Gastrocnemius medialis (tissue), 4 donors: ENCODE results near the gene ATF6B. TPM values are rescaled to one million over a fixed set of nuclear protein-coding genes. Genes with fewer than 3 reads are reported as not detected.

Experiments
- ATAC-seq, 2 donors: fragments of 150-250 bp; one replicate each; pipeline ENCODE4 v1.9.1; 2016
- DNase-seq, 2 donors: peaks; one replicate each; pipeline ENCODE4 v3.0.0-alpha.2; 2019
- H3K27ac ChIP-seq, 4 donors: fragments of 200-600 bp; sonication (generic); 1 replicate in 1 of 4; 2 replicates in 3 of 4; pipeline ENCODE4 v1.5.1; 2016 to 2018; ENCODE audit warnings: mild to moderate bottlenecking in 2 of 4, moderate library complexity in 1 of 4
- H3K27me3 ChIP-seq, 3 donors: fragments of 200-600 bp; sonication (generic) in 2 of 3; 1 replicate in 1 of 3; 2 replicates in 2 of 3; pipeline versions ENCODE4 v1.5.1 to v1.6.0; 2016 to 2019; ENCODE audit warnings: mild to moderate bottlenecking in 1 of 3, moderate library complexity in 1 of 3
- H3K36me3 ChIP-seq, 2 donors: fragments of 200-600 bp; sonication (generic) in 1 of 2; one replicate each; pipeline ENCODE4 v1.5.1; 2017 to 2018
- H3K4me1 ChIP-seq, 2 donors: fragments of 200-600 bp; sonication (generic) in 1 of 2; one replicate each; pipeline ENCODE4 v1.5.1; 2016 to 2017; ENCODE audit warnings: mild to moderate bottlenecking in 2 of 2
- H3K4me3 ChIP-seq, 4 donors: fragments of 200-600 bp; sonication (generic) in 3 of 4; 1 replicate in 1 of 4; 2 replicates in 3 of 4; pipeline ENCODE4 v1.5.1; 2016 to 2019; ENCODE audit warnings: mild to moderate bottlenecking in 2 of 4
- H3K9me3 ChIP-seq, 3 donors: fragments of 200-600 bp; sonication (generic) in 2 of 3; 1 replicate in 1 of 3; 2 replicates in 2 of 3; pipeline ENCODE4 v1.5.1; 2016 to 2019
- CTCF ChIP-seq, 5 experiments: fragments of 450-650 bp in 3 of 5; fragments of 200-600 bp in 2 of 5; sonication (generic) in 2 of 5; IDR thresholded peaks in 4 of 5; conservative IDR thresholded peaks in 1 of 5; 1 replicate in 4 of 5; 2 replicates in 1 of 5; pipeline ENCODE4 v1.5.1; 2016 to 2019; ENCODE audit warnings: antibody characterized with exemption in 5 of 5, mild to moderate bottlenecking in 3 of 5, moderate library complexity in 3 of 5
- POLR2A ChIP-seq, 2 donors: fragments of 450-650 bp; IDR thresholded peaks; one replicate each; pipeline ENCODE4 v1.6.1; 2017; ENCODE audit warnings: antibody characterized with exemption in 2 of 2, mild to moderate bottlenecking in 2 of 2, moderate library complexity in 2 of 2
- in situ Hi-C, 4 donors: fragments of 200-750 bp; cut with MboI; loops; one replicate each; pipeline versions ENCODE4 v1.15.0 to v1.8.0; 2017; ENCODE audit warnings: low sequenced_read_pairs in 4 of 4
- intact Hi-C: fragments of 100-400 bp; cut with DNase I; formaldehyde crosslinking; loops from one replicate; pipeline ENCODE4 v1.15.1; 2023; ENCODE audit warnings: low total_unique reads
- total RNA-seq, 4 donors: library from RNA; depleted of rRNA; stranded (reverse); fragments of >200 nt; gene quantifications; one replicate each; pipeline versions ENCODE4 v1.1.0 to v1.2.3, GENCODE V29; 2016

The ATF6B gene
- total RNA-seq, 4 donors from 2014 or later: 6.8 to 18.4 (median 9.5) TPM

GRCh38 chr6:32149932-32150870 is 22.2 kb upstream of the ATF6B start:
- in situ Hi-C loops (loop anchor here in 1 of 4 donors (25.0 kb wide), 1 partner anchor 188 kb away; the partner anchor contains the start of genes DXO, NELFE and SKIC2), intact Hi-C loops (no loop called here)
- Histone ChIP-seq H3K4me3 (no peak overlapping the region), H3K36me3 (no peaks in the 10 kb centered on the region), H3K27ac (no peak overlapping the region), H3K4me1 (peaks cover 20 to 23% of the 10 kb centered on the region in 2 donors), H3K9me3 (no peaks in the 10 kb centered on the region), H3K27me3 (peaks cover 18 to 32% (median 23%) of the 10 kb centered on the region in 3 donors)
- TF ChIP-seq CTCF (IDR thresholded peaks at IDR 0.05 in 4 of 5, conservative IDR thresholded peaks at IDR 0.05 in 1 of 5) (no peak), POLR2A (IDR thresholded peaks at IDR 0.05) (no peak)
- ATAC-seq (no peak), DNase-seq (no peak)

- peaks cover 18 to 32% (median 23%) of the 10 kb centered on the region in 3 donors for H3K27me3 ChIP-seq
- peak overlapping the region in 3 of 4 donors; percentile 24 to 31 (median 28) for H3K4me3 ChIP-seq
- TF ChIP-seq POLR2A (IDR thresholded peaks at IDR 0.05): no peak
- H3K4me1 ChIP-seq: peaks cover 12 to 17% of the 10 kb centered on the region in 2 donors
- no peak for DNase-seq
- ATAC-seq: no peak
- in situ Hi-C loops (loop anchor here in 1 of 4 donors (25.0 kb wide), 1 partner anchor 187 kb away; the partner anchor contains the start of genes DXO, NELFE and SKIC2), intact Hi-C loops (no loop called here)
- H3K27ac ChIP-seq: no peak overlapping the region
- H3K9me3 ChIP-seq: no peaks in the 10 kb centered on the region
- no peaks in the 10 kb centered on the region for H3K36me3 ChIP-seq
These were observed 21.2 kb upstream of the ATF6B start for GRCh38 chr6:32149092-32149755.

DNA sequence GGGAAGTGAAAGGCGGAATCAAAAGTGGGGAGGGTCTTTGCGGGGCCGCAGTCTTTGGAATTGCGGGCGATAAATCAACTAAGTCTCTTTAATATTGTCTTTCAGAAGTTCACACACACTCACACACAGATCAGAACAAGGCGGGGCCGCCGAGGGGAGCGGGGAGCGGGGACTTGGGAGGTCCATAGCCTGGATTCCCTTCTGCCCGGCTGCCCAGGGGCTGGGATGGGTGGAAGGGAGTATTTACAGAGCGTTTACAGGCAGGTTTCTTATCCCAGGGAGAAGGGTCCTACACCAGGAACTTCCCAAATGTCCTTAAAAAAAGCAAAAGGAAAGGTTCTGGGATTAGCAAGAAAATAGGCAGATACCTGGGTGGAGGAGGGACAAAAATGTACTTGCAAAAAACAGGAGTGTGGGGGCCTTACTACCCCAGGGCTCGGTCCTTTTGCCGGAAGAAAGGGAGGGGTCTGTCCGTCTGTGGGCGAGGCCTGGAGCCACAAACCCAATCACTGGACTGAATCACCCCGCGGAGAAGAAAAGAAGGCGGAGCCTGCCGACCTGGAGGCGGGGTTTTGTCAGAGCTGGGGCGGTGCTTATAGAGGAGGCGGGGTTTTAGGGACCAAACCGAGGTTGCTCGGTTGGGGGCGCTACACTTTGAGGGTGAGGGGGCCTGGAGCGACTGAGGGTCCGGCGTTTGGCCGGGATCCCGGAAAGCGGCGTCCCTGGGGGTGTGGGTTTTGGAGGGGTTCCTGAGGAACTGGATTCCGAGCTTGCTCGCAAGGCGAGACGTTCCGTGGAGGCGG is 20.4 kb upstream of the ATF6B start:
- H3K9me3 ChIP-seq: no peaks in the 10 kb centered on the region
- ATAC-seq (peak; percentile 48 to 55), DNase-seq (peak; percentile 31 to 52)
- no peaks in the 10 kb centered on the region for H3K36me3 ChIP-seq
- peak overlapping the region in 3 of 4 donors; percentile 24 to 31 (median 28) for H3K4me3 ChIP-seq
- intact Hi-C loops: no loop called here
- H3K4me1 ChIP-seq: peaks cover 12 to 14% of the 10 kb centered on the region in 2 donors
- no peak overlapping the region for H3K27ac ChIP-seq
- in situ Hi-C loops: loop anchor here in 1 of 4 donors (25.0 kb wide), 1 partner anchor 186 kb away; the partner anchor contains the start of genes DXO, NELFE and SKIC2
- H3K27me3 ChIP-seq: peaks cover 18 to 32% (median 23%) of the 10 kb centered on the region in 3 donors
- TF ChIP-seq POLR2A (IDR thresholded peaks at IDR 0.05) (no peak), CTCF (IDR thresholded peaks at IDR 0.05 in 4 of 5, conservative IDR thresholded peaks at IDR 0.05 in 1 of 5) (peak in 1 of 5 experiments; percentile 13)

DNA sequence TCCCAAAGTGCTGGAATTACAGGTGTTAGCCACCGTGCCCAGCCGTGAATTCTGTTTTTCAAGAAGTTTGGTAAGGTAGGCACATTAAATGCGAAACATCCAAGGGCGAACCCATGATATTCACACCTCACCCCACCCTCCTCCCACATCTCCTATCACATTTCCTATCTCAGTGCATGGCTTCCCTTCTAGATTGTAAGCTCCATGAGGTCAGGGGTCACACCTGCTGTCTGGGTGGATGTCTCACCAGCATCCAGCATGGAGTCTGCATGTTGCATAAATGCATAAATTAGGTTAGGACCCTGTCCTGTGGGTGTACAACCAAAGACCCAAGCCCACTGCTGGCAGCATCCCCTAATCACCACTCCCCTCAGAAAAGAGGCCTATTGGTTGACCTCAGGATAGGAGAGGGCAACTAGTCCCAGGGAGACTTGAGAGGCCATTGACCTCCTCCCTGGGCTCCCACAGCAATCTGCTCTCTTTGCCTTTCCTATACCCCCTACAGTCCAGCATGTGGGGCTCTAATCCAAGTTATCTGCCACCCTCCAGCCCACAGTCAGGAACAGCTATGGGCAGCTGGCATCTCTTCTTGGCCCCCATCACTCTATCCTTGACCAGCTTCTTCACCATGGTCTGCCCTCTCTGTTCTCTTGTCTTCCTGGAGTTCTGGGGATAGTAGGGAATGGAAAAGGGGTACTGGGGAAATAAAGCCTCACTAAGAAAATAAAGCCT is 19.5 kb upstream of the ATF6B start:
- in situ Hi-C loops (loop anchor here in 1 of 4 donors (25.0 kb wide), 1 partner anchor 185 kb away; the partner anchor contains the start of genes DXO, NELFE and SKIC2), intact Hi-C loops (no loop called here)
- Histone ChIP-seq H3K4me3 (no peak overlapping the region), H3K27ac (no peak overlapping the region), H3K27me3 (peaks cover 18 to 32% (median 23%) of the 10 kb centered on the region in 3 donors), H3K36me3 (no peaks in the 10 kb centered on the region), H3K4me1 (peaks cover 6 to 7% of the 10 kb centered on the region in 2 donors), H3K9me3 (no peaks in the 10 kb centered on the region)
- ATAC-seq (no peak), DNase-seq (no peak)
- no peak for TF ChIP-seq POLR2A (IDR thresholded peaks at IDR 0.05)
- no peak for TF ChIP-seq CTCF (IDR thresholded peaks at IDR 0.05 in 4 of 5, conservative IDR thresholded peaks at IDR 0.05 in 1 of 5)
